K562 (cell line): ENCODE data around the gene PGM3. TPM values are rescaled to one million over a fixed set of nuclear protein-coding genes. Genes with fewer than 3 reads are reported as not detected.

Experiments
- ATAC-seq: fragments of 200-7000 bp; cut with Tn5 transposase; 3 replicates; pipeline ENCODE4 v1.9.1; 2020; ENCODE audit warnings: moderate library complexity
- BruUV-seq: library from RNA; stranded (reverse); fragments of 400-500 nt; replicated peaks from 2 replicates; lab custom pipeline; 2021; lab: Mats Ljungman, UMichigan
- CTCF ChIA-PET: fragments of 300-600 bp; formaldehyde crosslinking; extraction: SDS; loops from one replicate; lab custom pipeline; 2021; ENCODE audit warnings: low intra/inter-chr PET ratio; lab: Yijun Ruan, JAX
- POLR2A ChIA-PET: fragments of 300-600, 350-650 bp; sonication (Branson Sonifier 250); formaldehyde crosslinking; extraction: SDS; loops from one replicate; lab custom pipeline; 2021; ENCODE audit warnings: antibody characterized with exemption, inconsistent platforms; lab: Yijun Ruan, JAX
- DNase-seq, 4 experiments: peaks; one replicate each; pipeline versions ENCODE4 v3.0.0 to v3.0.0-alpha.2; 2011 to 2018; ENCODE audit warnings: low spot score in 3 of 4, mixed read lengths in 3 of 4; ENCODE audit errors: extremely low read depth in 1 of 4
- FAIRE-seq: peaks from 2 replicates; lab custom pipeline; 2011; peaks lifted over from hg19 to GRCh38; lab: Jason Lieb, UNC
- H2AFZ ChIP-seq: 2 replicates; pipeline ENCODE4 v1.6.0; 2011; ENCODE audit warnings: low read depth, low read length, control low read depth, inconsistent platforms
- H3K27ac ChIP-seq: fragments of 200-600 bp; 3 replicates; pipeline ENCODE4 v1.8.0; 2011; ENCODE audit warnings: low read depth, mild to moderate bottlenecking, control low read depth, inconsistent platforms, low read length, moderate library complexity, mixed read lengths; ENCODE audit errors: extremely low read depth
- H3K27me3 ChIP-seq, 2 experiments: fragments of 300-600 bp in 1 of 2; 2 replicates in 1 of 2; 3 replicates in 1 of 2; pipeline versions ENCODE4 v1.6.0 to v1.8.0; 2011; ENCODE audit warnings: inconsistent platforms in 2 of 2, low read length in 2 of 2, mild to moderate bottlenecking in 1 of 2, mixed read lengths in 1 of 2, moderate library complexity in 1 of 2; ENCODE audit not compliant: control insufficient read depth in 2 of 2, insufficient read depth in 2 of 2
- H3K36me3 ChIP-seq: fragments of 300-600 bp; 3 replicates; pipeline ENCODE4 v1.8.0; 2011; ENCODE audit warnings: mild to moderate bottlenecking, low read length, inconsistent platforms; ENCODE audit not compliant: control insufficient read depth, insufficient read depth
- H3K4me1 ChIP-seq, 2 experiments: fragments of 200-600 bp in 1 of 2; replicated peaks in 1 of 2; 2 replicates in 1 of 2; 3 replicates in 1 of 2; pipeline versions ENCODE4 v1.5.1 to v1.8.0; 2011; ENCODE audit warnings: inconsistent platforms in 2 of 2, low read length in 2 of 2, mild to moderate bottlenecking in 1 of 2, mixed read lengths in 1 of 2, moderate library complexity in 1 of 2; ENCODE audit not compliant: control insufficient read depth in 2 of 2, insufficient read depth in 2 of 2
- H3K4me2 ChIP-seq: 2 replicates; pipeline ENCODE4 v1.6.1; 2011; ENCODE audit warnings: low read length, control low read depth, inconsistent platforms, mixed read lengths; ENCODE audit not compliant: insufficient read depth
- H3K4me3 ChIP-seq: fragments of 200-600 bp; sonication (generic), shearing (Covaris generic); 2 replicates; pipeline ENCODE4 v1.5.1; 2016; ENCODE audit warnings: control low read depth, inconsistent platforms
- H3K79me2 ChIP-seq: fragments of 200-600 bp; 3 replicates; pipeline ENCODE4 v1.8.0; 2011; ENCODE audit warnings: low read length, inconsistent platforms; ENCODE audit not compliant: control insufficient read depth, insufficient read depth
- H3K9ac ChIP-seq, 2 experiments: 2 replicates each; pipeline versions ENCODE4 v1.6.0 to v1.6.1; 2011; ENCODE audit warnings: low read depth in 2 of 2, low read length in 2 of 2, control low read depth in 1 of 2, inconsistent platforms in 1 of 2, mild to moderate bottlenecking in 1 of 2, mixed read lengths in 1 of 2; ENCODE audit not compliant: insufficient read depth in 1 of 2
- H3K9me1 ChIP-seq: one replicate; pipeline ENCODE4 v1.6.0; 2011; ENCODE audit warnings: inconsistent platforms, mild to moderate bottlenecking, low read length, moderate library complexity; ENCODE audit not compliant: control insufficient read depth, insufficient read depth
- H3K9me3 ChIP-seq: replicated peaks from 2 replicates; pipeline ENCODE4 v1.5.1; 2011; ENCODE audit warnings: low read depth, low read length, inconsistent platforms; ENCODE audit not compliant: control insufficient read depth, insufficient read depth
- H4K20me1 ChIP-seq: replicated peaks from 2 replicates; pipeline ENCODE4 v1.6.1; 2011; ENCODE audit warnings: low read length, inconsistent platforms, mixed read lengths; ENCODE audit not compliant: control insufficient read depth, insufficient read depth
- ARID2 ChIP-seq: fragments of 450-650 bp; IDR thresholded peaks from 2 replicates; pipeline ENCODE4 v1.6.1; 2017; ENCODE audit warnings: antibody characterized with exemption, mild to moderate bottlenecking
- ELK1 ChIP-seq: sonication (generic); formaldehyde crosslinking; IDR thresholded peaks from 2 replicates; pipeline ENCODE4 v1.8.1; 2022; ENCODE audit warnings: missing genetic modification reagents
- GTF2A2 ChIP-seq: IDR thresholded peaks from 2 replicates; pipeline ENCODE4 v1.6.1; 2016; ENCODE audit warnings: mild to moderate bottlenecking, missing genetic modification characterization, missing compliant biosample characterization
- HOMEZ ChIP-seq: fragments of 250-450 bp; sonication (Bioruptor Pico); IDR thresholded peaks from 2 replicates; pipeline ENCODE4 v1.4.0; 2020; ENCODE audit warnings: mild to moderate bottlenecking, moderate library complexity
- MITF ChIP-seq: IDR thresholded peaks from 2 replicates; pipeline ENCODE4 v1.6.1; 2014; ENCODE audit warnings: antibody characterized with exemption
- RNF2 ChIP-seq: sonication (generic); IDR thresholded peaks from 2 replicates; pipeline ENCODE4 v1.6.1; 2016
- SMAD4 ChIP-seq: fragments of 250-450 bp; sonication (Bioruptor Pico); conservative IDR thresholded peaks from 2 replicates; pipeline ENCODE4 v1.8.0; 2021; ENCODE audit warnings: inconsistent platforms, mild to moderate bottlenecking, moderate library complexity
- TCFL5 ChIP-seq: fragments of 250-450 bp; sonication (Bioruptor Pico); conservative IDR thresholded peaks from 2 replicates; pipeline ENCODE4 v1.6.1; 2021; ENCODE audit warnings: mild to moderate bottlenecking, moderate library complexity, matching md5 sums
- ZNF217 ChIP-seq: sonication (generic); formaldehyde crosslinking; IDR thresholded peaks from 2 replicates; pipeline ENCODE4 v1.8.0; 2022; ENCODE audit warnings: mild to moderate bottlenecking, missing genetic modification reagents
- WGBS: fragments of 100-300 bp; shearing (Covaris generic); methylation state at CpG from one replicate; pipeline ENCODE4 v1.1.6; 2016; ENCODE audit warnings: low coverage, mixed read lengths; ENCODE audit not compliant: insufficient coverage; ENCODE audit errors: missing lambda C conversion rate; 5-methylcytosine and 5-hydroxymethylcytosine counted together
- in situ Hi-C: fragments of 300-500 bp; cut with MboI; formaldehyde crosslinking; loops from 4 replicates; pipeline ENCODE4 v1.15.0; 2018; ENCODE audit warnings: inconsistent platforms, mixed read lengths
- intact Hi-C: fragments of 100-400 bp; cut with micrococcal nuclease; formaldehyde crosslinking; loops from 2 replicates; pipeline ENCODE4 v1.14.2; 2022
- polyA plus RNA-seq, 8 experiments: library from polyadenylated mRNA; depleted of rRNA in 4 of 8; stranded (reverse) in 5 of 8; unstranded in 3 of 8; fragments of >200 nt; fragmentation: Nextera tagmentation in 2 of 8; fragmentation: Illumina TruSeq in 1 of 8; extraction: Ambion mirVana in 2 of 8; extraction: Trizol in 1 of 8; gene quantifications; 2 replicates each; pipeline versions ENCODE4 v1.2.1 to v1.2.3, GENCODE V29; 2011 to 2014; ENCODE audit warnings: inconsistent platforms in 1 of 8, missing spikeins in 1 of 8
- total RNA-seq, 7 experiments: library from RNA; depleted of rRNA in 6 of 7; stranded (reverse); fragments of >200 nt in 6 of 7; fragmentation: Illumina TruSeq in 2 of 7; extraction: Trizol in 2 of 7; gene quantifications; 2 replicates each; pipeline versions ENCODE4 v1.2.1 to v1.2.3, GENCODE V29; 2011 to 2021; ENCODE audit warnings: low replicate concordance in 1 of 7

The PGM3 gene
- total and polyA plus RNA-seq, 9 of the 15 experiments (the other 6 are each of a cell fraction or from before 2014, with no cell fraction given), result 19.1 to 107 (median 50.5) TPM

DNA sequence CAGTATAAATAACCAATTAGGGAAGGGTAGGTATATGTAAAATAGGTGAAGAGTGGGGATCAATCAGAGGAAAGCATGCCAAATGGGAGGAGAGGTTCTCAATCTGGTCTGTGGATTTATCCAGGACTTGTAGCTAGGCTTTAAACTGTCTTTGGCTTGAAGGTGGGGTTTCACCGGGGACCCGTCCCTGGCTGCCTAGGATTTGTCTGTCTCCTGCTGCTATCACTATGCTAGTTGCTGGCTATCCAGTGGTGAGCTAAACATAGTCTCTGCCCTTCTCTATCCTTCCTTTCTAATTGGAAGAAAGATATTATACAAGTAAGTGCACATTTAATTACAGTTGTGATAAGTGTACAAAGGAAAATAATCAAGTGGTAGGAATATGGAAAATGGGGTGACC is 66.8 kb downstream of the PGM3 start:
- Histone ChIP-seq H3K36me3 (peaks cover 15% of the 10 kb centered on the region; the same call in 2 of the 3 replicates), H4K20me1 (no peaks in the 10 kb centered on the region; the same call in 1 of the 2 replicates), H3K27ac (no peak overlapping the region), H3K79me2 (no peaks in the 10 kb centered on the region), H3K4me2 (no peak overlapping the region), H3K4me3 (no peak overlapping the region), H3K9ac (no peak overlapping the region), H2AFZ (no peak overlapping the region), H3K27me3 (no peaks in the 10 kb centered on the region), H3K9me1 (no peaks in the 10 kb centered on the region), H3K4me1 (peaks cover 5 to 6% of the 10 kb centered on the region in 2 experiments; a peak in 3 of 5 replicates), H3K9me3 (no peaks in the 10 kb centered on the region)
- no peak for DNase-seq
- BruUV-seq, result no TSS peak
- in situ Hi-C loops, result no loop called here
- no peak for ATAC-seq
- 86% methylated on average over 2 of the region's 2 CpGs for WGBS
- FAIRE-seq, result no peak
- ChIA-PET POLR2A (no interaction called here), CTCF (interaction anchor here (0.6 kb wide), 1 partner anchor 61 kb away, joined by 3 read pairs; the partner anchor contains the start of gene UBE3D)
- intact Hi-C loops, result no loop called here
- TF ChIP-seq ELK1 (CRISPR knock-in tag) (no peak), MITF (no peak), ZNF217 (CRISPR knock-in tag) (no peak), GTF2A2 (no peak), HOMEZ (CRISPR knock-in tag) (no peak), SMAD4 (CRISPR knock-in tag) (no peak), ARID2 (no peak), TCFL5 (no peak), RNF2 (no peak)
